CD14-positive monocyte (primary cell): ENCODE measurements around the gene PLEKHA7. TPM values are rescaled to one million over a fixed set of nuclear protein-coding genes. Genes with fewer than 3 reads are reported as not detected.

Experiments used
- DNase-seq, 3 donors: peaks; one replicate each; pipeline ENCODE4 v3.0.0-alpha.2; 2011 to 2022
- H2AFZ ChIP-seq: 2 replicates; pipeline ENCODE4 v1.6.0; 2012; ENCODE audit warnings: mild to moderate bottlenecking, low read depth, low read length, inconsistent platforms; ENCODE audit not compliant: insufficient read depth, poor library complexity, severe bottlenecking
- H3K27ac ChIP-seq, 2 donors: 1 replicate in 1 of 2; 2 replicates in 1 of 2; pipeline ENCODE4 v1.5.1; 2012 to 2013; ENCODE audit warnings: low read length in 2 of 2, control low read depth in 1 of 2, inconsistent platforms in 1 of 2, low read depth in 1 of 2, mild to moderate bottlenecking in 1 of 2
- H3K27me3 ChIP-seq, 2 donors: one replicate each; pipeline versions ENCODE4 v1.6.0 to v1.6.1; 2011 to 2013; ENCODE audit warnings: low read length in 2 of 2; ENCODE audit not compliant: control insufficient read depth in 2 of 2, insufficient read depth in 2 of 2
- H3K36me3 ChIP-seq, 2 donors: replicated peaks in 1 of 2; 1 replicate in 1 of 2; 2 replicates in 1 of 2; pipeline versions ENCODE4 v1.5.1 to v1.6.1; 2012 to 2013; ENCODE audit warnings: low read length in 2 of 2, control low read depth in 1 of 2, inconsistent platforms in 1 of 2, mild to moderate bottlenecking in 1 of 2; ENCODE audit not compliant: insufficient read depth in 2 of 2, control insufficient read depth in 1 of 2
- H3K4me1 ChIP-seq, 2 donors: 1 replicate in 1 of 2; 2 replicates in 1 of 2; pipeline versions ENCODE4 v1.5.1 to v1.6.1; 2012 to 2013; ENCODE audit warnings: low read length in 2 of 2, control low read depth in 1 of 2, inconsistent platforms in 1 of 2, mild to moderate bottlenecking in 1 of 2, moderate library complexity in 1 of 2; ENCODE audit not compliant: insufficient read depth in 2 of 2, control insufficient read depth in 1 of 2
- H3K4me2 ChIP-seq: replicated peaks from 2 replicates; pipeline ENCODE3; 2012; ENCODE audit warnings: low read length, moderate library complexity, mild to moderate bottlenecking; ENCODE audit not compliant: poor library complexity, severe bottlenecking; ENCODE audit errors: extremely low read depth
- H3K4me3 ChIP-seq, 3 experiments: fragments of 200-600 bp in 1 of 3; sonication (generic) in 1 of 3; replicated peaks in 1 of 3; 1 replicate in 2 of 3; 2 replicates in 1 of 3; pipeline ENCODE4 v1.5.1; 2011 to 2013; ENCODE audit warnings: low read length in 3 of 3, mild to moderate bottlenecking in 3 of 3, control low read depth in 2 of 3, low read depth in 2 of 3, inconsistent platforms in 1 of 3, moderate library complexity in 1 of 3
- H3K79me2 ChIP-seq: 2 replicates; pipeline ENCODE4 v1.6.0; 2012; ENCODE audit warnings: mild to moderate bottlenecking, control low read depth, inconsistent platforms, low read length, moderate library complexity; ENCODE audit not compliant: insufficient read depth
- H3K9ac ChIP-seq: 2 replicates; pipeline ENCODE4 v1.6.0; 2017; ENCODE audit warnings: low read length, mild to moderate bottlenecking; ENCODE audit not compliant: insufficient read depth, poor library complexity, severe bottlenecking
- H3K9me3 ChIP-seq, 2 donors: replicated peaks in 1 of 2; 1 replicate in 1 of 2; 2 replicates in 1 of 2; pipeline versions ENCODE4 v1.5.1 to v1.6.1; 2012 to 2013; ENCODE audit warnings: low read length in 2 of 2, control low read depth in 1 of 2; ENCODE audit not compliant: control insufficient read depth in 1 of 2, insufficient read depth in 1 of 2
- H4K20me1 ChIP-seq: 2 replicates; pipeline ENCODE4 v1.6.0; 2012; ENCODE audit warnings: mild to moderate bottlenecking, low read length, control low read depth, moderate library complexity; ENCODE audit not compliant: insufficient read depth
- H3K27ac Mint-ChIP-seq, 7 donors: one replicate each; pipeline ENCODE4 v1.8.0; 2020; ENCODE audit warnings: mild to moderate bottlenecking in 7 of 7, mixed read lengths in 7 of 7, moderate library complexity in 6 of 7, inconsistent platforms in 2 of 7
- H3K27me3 Mint-ChIP-seq, 3 donors: one replicate each; pipeline ENCODE4 v1.8.0; 2021 to 2022; ENCODE audit warnings: low read depth in 3 of 3, mild to moderate bottlenecking in 3 of 3, mixed read lengths in 3 of 3, moderate library complexity in 3 of 3, inconsistent platforms in 1 of 3
- H3K36me3 Mint-ChIP-seq, 2 donors: one replicate each; pipeline ENCODE4 v1.8.0; 2020; ENCODE audit warnings: mixed read lengths in 2 of 2, inconsistent platforms in 1 of 2, mild to moderate bottlenecking in 1 of 2
- H3K4me1 Mint-ChIP-seq: one replicate; pipeline ENCODE4 v1.8.0; 2020; ENCODE audit warnings: mild to moderate bottlenecking, mixed read lengths
- H3K4me3 Mint-ChIP-seq, 2 donors: one replicate each; pipeline ENCODE4 v1.8.0; 2020; ENCODE audit warnings: mild to moderate bottlenecking in 2 of 2, mixed read lengths in 2 of 2, moderate library complexity in 1 of 2
- H3K9me3 Mint-ChIP-seq, 7 donors: one replicate each; pipeline ENCODE4 v1.8.0; 2020 to 2022; ENCODE audit warnings: mixed read lengths in 7 of 7, mild to moderate bottlenecking in 6 of 7, moderate library complexity in 6 of 7, inconsistent platforms in 2 of 7
- CTCF ChIP-seq: fragments of 200-600 bp; IDR thresholded peaks from one replicate; pipeline ENCODE4 v1.8.0; 2022; ENCODE audit warnings: antibody characterized with exemption, mild to moderate bottlenecking
- WGBS: methylation state at CpG from one replicate; pipeline ENCODE4 v1.1.5; 2013; ENCODE audit warnings: missing lambda C conversion rate; ENCODE audit not compliant: insufficient coverage; 5-methylcytosine and 5-hydroxymethylcytosine counted together
- intact Hi-C, 2 donors: fragments of 100-400 bp; cut with micrococcal nuclease; formaldehyde crosslinking; loops; one replicate each; pipeline versions ENCODE4 v1.15.0 to v1.15.1; 2023
- polyA plus RNA-seq, 3 donors: library from polyadenylated mRNA; depleted of rRNA in 1 of 3; unstranded in 2 of 3; stranded (reverse) in 1 of 3; fragments of 300-500 nt in 2 of 3; fragments of >200 nt in 1 of 3; fragmentation: Illumina TruSeq in 2 of 3; gene quantifications; 1 replicate in 2 of 3; 2 replicates in 1 of 3; pipeline ENCODE4 v1.2.3, GENCODE V29; 2012 to 2021

Gene PLEKHA7
- polyA plus RNA-seq, 3 donors = 0.05 to 0.92 (median 0.22) TPM

- H3K4me3 Mint-ChIP-seq = no peak overlapping the region
- no peaks in the 10 kb centered on the region for H3K79me2 ChIP-seq
- H3K9me3 Mint-ChIP-seq = no peaks in the 10 kb centered on the region
- 93% methylated on average over 2 of the region's 2 CpGs for WGBS
- peaks cover 0 to 10% of the 10 kb centered on the region in 2 donors for H3K4me1 ChIP-seq
- no peaks in the 10 kb centered on the region for H3K36me3 Mint-ChIP-seq
- intact Hi-C loops = no loop called here
- TF ChIP-seq CTCF = no peak
- DNase-seq = no peak
- H3K4me1 Mint-ChIP-seq = peaks cover 9% of the 10 kb centered on the region
- no peak overlapping the region for H3K27ac ChIP-seq
- no peaks in the 10 kb centered on the region for H3K27me3 ChIP-seq
- no peak overlapping the region for H2AFZ ChIP-seq
- no peak overlapping the region for H3K4me3 ChIP-seq
- H3K9me3 ChIP-seq = no peaks in the 10 kb centered on the region
- H3K27me3 Mint-ChIP-seq = peaks cover 1 to 2% (median 1%) of the 10 kb centered on the region in 3 donors
- H3K4me2 ChIP-seq = no peak overlapping the region
- H3K36me3 ChIP-seq = no peaks in the 10 kb centered on the region
- H3K9ac ChIP-seq = no peak overlapping the region
- H3K27ac Mint-ChIP-seq = no peak overlapping the region
- H4K20me1 ChIP-seq = no peaks in the 10 kb centered on the region
Measured at GRCh38 chr11:16984229-16984628, 30.0 kb downstream of the PLEKHA7 start.

- Histone ChIP-seq H3K4me2 (no peak overlapping the region), H3K36me3 (no peaks in the 10 kb centered on the region), H3K4me1 (peaks cover 0 to 10% of the 10 kb centered on the region in 2 donors), H3K27ac (no peak overlapping the region), H2AFZ (no peak overlapping the region), H3K79me2 (no peaks in the 10 kb centered on the region), H3K27me3 (no peaks in the 10 kb centered on the region), H3K9ac (no peak overlapping the region), H4K20me1 (no peaks in the 10 kb centered on the region), H3K9me3 (no peaks in the 10 kb centered on the region), H3K4me3 (no peak overlapping the region)
- intact Hi-C loops = no loop called here
- H3K36me3 Mint-ChIP-seq = no peaks in the 10 kb centered on the region
- H3K27me3 Mint-ChIP-seq = peaks cover 0 to 1% (median 0%) of the 10 kb centered on the region in 3 donors
- no peak for DNase-seq
- no CpG with 5 or more reads among the region's 1 CpG for WGBS
- peaks cover 9% of the 10 kb centered on the region for H3K4me1 Mint-ChIP-seq
- H3K9me3 Mint-ChIP-seq = no peaks in the 10 kb centered on the region
- TF ChIP-seq CTCF = no peak
- H3K4me3 Mint-ChIP-seq = no peak overlapping the region
- H3K27ac Mint-ChIP-seq = no peak overlapping the region
Measured at GRCh38 chr11:16982809-16983208, 31.4 kb downstream of the PLEKHA7 start.
